DMS114 treated with DMSO at 0.1 percent for 48 hours (cell line): ENCODE measurements around the gene MTG1.

ENCODE experiments used
- DNase-seq: peaks from one replicate; lab custom pipeline; 2025; ENCODE audit not compliant: unreplicated experiment; lab: John Stamatoyannopoulos, UW

MTG1 gene

GRCh38 chr10:133445751-133446708, 52.1 kb downstream of the MTG1 start:
- no peak for DNase-seq

GRCh38 chr10:133446979-133447378, 53.0 kb downstream of the MTG1 start:
- no peak for DNase-seq

GRCh38 chr10:133448120-133448519, 54.2 kb downstream of the MTG1 start:
- no peak for DNase-seq

GRCh38 chr10:133451346-133451745, 57.4 kb downstream of the MTG1 start:
- no peak for DNase-seq

GRCh38 chr10:133452453-133452852, 58.5 kb downstream of the MTG1 start:
- DNase-seq = no peak

GRCh38 chr10:133453516-133454203, 59.7 kb downstream of the MTG1 start, which contains the start of gene SCART1:
TSS of gene SCART1 (plus strand) at chr10:133453945. CDS start at chr10:133453998, 53 bp downstream.
- no peak for DNase-seq

GRCh38 chr10:133454204-133454893, 60.4 kb downstream of the MTG1 start:
- DNase-seq = no peak

- no peak for DNase-seq
These were observed 61.2 kb downstream of the MTG1 start for GRCh38 chr10:133455196-133455595.

- DNase-seq = no peak
These were observed 61.7 kb downstream of the MTG1 start for GRCh38 chr10:133455611-133456031.

GRCh38 chr10:133456041-133456951, 62.3 kb downstream of the MTG1 start:
- no peak for DNase-seq

GRCh38 chr10:133457100-133457841, 63.3 kb downstream of the MTG1 start:
- DNase-seq = no peak

GRCh38 chr10:133458021-133458709, 64.2 kb downstream of the MTG1 start:
- DNase-seq = no peak

- DNase-seq = no peak
These were observed 64.9 kb downstream of the MTG1 start for GRCh38 chr10:133458710-133459453.

GRCh38 chr10:133459454-133460207, 65.7 kb downstream of the MTG1 start:
- DNase-seq = no peak

GRCh38 chr10:133460208-133460769, 66.3 kb downstream of the MTG1 start:
- DNase-seq = no peak

- DNase-seq = no peak
These were observed 67.1 kb downstream of the MTG1 start for GRCh38 chr10:133461027-133461426.

GRCh38 chr10:133461841-133462240, 67.9 kb downstream of the MTG1 start:
- DNase-seq = no peak
